MM.1S (cell line): ENCODE results near the gene ATE1.

ENCODE experiments used
- DNase-seq: peaks from one replicate; pipeline ENCODE4 v3.0.0-alpha.2; 2015
- H2AFZ ChIP-seq: fragments of 300-600 bp; sonication (generic); 2 replicates; pipeline ENCODE4 v1.6.0; 2016; ENCODE audit warnings: antibody characterized with exemption, low read length
- H3F3A ChIP-seq: fragments of 300-600 bp; sonication (generic); 2 replicates; pipeline ENCODE4 v1.6.1; 2016; ENCODE audit warnings: mild to moderate bottlenecking, antibody characterized with exemption, low read length, moderate library complexity, mixed read lengths; ENCODE audit not compliant: insufficient read depth
- H3K27ac ChIP-seq: fragments of 300-600 bp; sonication (generic); 2 replicates; pipeline ENCODE4 v1.5.1; 2016; ENCODE audit warnings: mild to moderate bottlenecking, low read length
- H3K27me3 ChIP-seq: fragments of 300-600 bp; sonication (generic); replicated peaks from 2 replicates; pipeline ENCODE4 v1.6.0; 2016; ENCODE audit warnings: low read length; ENCODE audit not compliant: insufficient read depth
- H3K36me3 ChIP-seq: fragments of 300-600 bp; sonication (generic); replicated peaks from 2 replicates; pipeline ENCODE4 v1.6.1; 2016; ENCODE audit warnings: mild to moderate bottlenecking, low read length, mixed read lengths; ENCODE audit not compliant: insufficient read depth
- H3K4me1 ChIP-seq: fragments of 300-600 bp; sonication (generic); 2 replicates; pipeline ENCODE4 v1.6.1; 2016; ENCODE audit warnings: low read length, mixed read lengths
- H3K4me2 ChIP-seq: fragments of 300-600 bp; sonication (generic); 2 replicates; pipeline ENCODE4 v1.6.0; 2016; ENCODE audit warnings: low read depth, low read length
- H3K4me3 ChIP-seq: fragments of 300-600 bp; sonication (generic); 2 replicates; pipeline ENCODE4 v1.5.1; 2016; ENCODE audit warnings: low read length, mixed read lengths
- H3K79me2 ChIP-seq: fragments of 300-600 bp; sonication (generic); 2 replicates; pipeline ENCODE4 v1.6.1; 2016; ENCODE audit warnings: mixed run types, low read length, mixed read lengths
- H3K9ac ChIP-seq: fragments of 300-600 bp; sonication (generic); 2 replicates; pipeline ENCODE4 v1.6.1; 2016; ENCODE audit warnings: low read length, mixed read lengths
- H3K9me2 ChIP-seq: fragments of 300-600 bp; sonication (generic); replicated peaks from 2 replicates; pipeline ENCODE4 v1.6.1; 2016; ENCODE audit warnings: mild to moderate bottlenecking, low read length, mixed read lengths; ENCODE audit not compliant: insufficient read depth
- H3K9me3 ChIP-seq: fragments of 300-600 bp; sonication (generic); replicated peaks from 2 replicates; pipeline ENCODE4 v1.6.1; 2016; ENCODE audit warnings: mild to moderate bottlenecking, low read length, mixed read lengths; ENCODE audit not compliant: insufficient read depth
- H4K20me1 ChIP-seq: fragments of 300-600 bp; sonication (generic); 2 replicates; pipeline ENCODE4 v1.6.1; 2016; ENCODE audit warnings: mild to moderate bottlenecking, low read length, moderate library complexity, mixed read lengths; ENCODE audit not compliant: insufficient read depth
- EZH2 ChIP-seq: fragments of 300-600 bp; sonication (generic); optimal IDR thresholded peaks from 2 replicates; pipeline ENCODE3; 2017; ENCODE audit warnings: low read depth, mild to moderate bottlenecking, antibody characterized with exemption, low read length, mixed read lengths
- EZH2phosphoT487 ChIP-seq: fragments of 300-600 bp; sonication (generic); IDR thresholded peaks from 2 replicates; pipeline ENCODE4 v1.6.1; 2018; ENCODE audit warnings: antibody characterized with exemption, low read length
- TF ChIP-seq, protein P1 (sequence below): fragments of 300-600 bp; sonication (generic); IDR thresholded peaks from 2 replicates; pipeline ENCODE4 v1.5.1; 2016; ENCODE audit warnings: antibody characterized with exemption, low read length, mixed read lengths

ATE1 gene

DNA sequence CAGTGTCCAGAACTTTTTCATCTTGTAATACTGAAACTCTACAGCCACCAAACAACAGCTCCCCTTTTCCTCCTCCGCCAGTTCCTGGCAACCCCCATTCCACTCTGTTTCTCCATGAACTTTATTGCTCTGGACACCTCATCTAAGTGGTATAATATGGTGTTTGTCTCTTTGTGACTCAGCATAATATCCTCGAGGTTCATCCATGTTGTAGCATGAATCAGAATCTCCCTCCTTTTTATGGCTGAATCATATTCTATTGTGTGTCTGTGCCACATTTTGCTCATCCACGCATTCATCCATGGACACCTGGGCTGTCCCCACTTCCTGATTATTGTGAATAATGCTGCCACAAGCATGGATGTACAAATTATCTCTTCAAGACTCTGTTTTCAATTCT lies 205.2 kb downstream of the ATE1 start:
- Histone ChIP-seq H3K9me3 (no peaks in the 10 kb centered on the region), H3K4me2 (no peak overlapping the region), H3K27ac (no peak overlapping the region), H3K4me1 (no peaks in the 10 kb centered on the region), H3K9me2 (no peaks in the 10 kb centered on the region), H3K79me2 (no peaks in the 10 kb centered on the region), H3K4me3 (no peak overlapping the region), H3K9ac (no peak overlapping the region), H4K20me1 (no peaks in the 10 kb centered on the region), H3K36me3 (no peaks in the 10 kb centered on the region), H3F3A (no peaks in the 10 kb centered on the region), H2AFZ (no peak overlapping the region), H3K27me3 (no peaks in the 10 kb centered on the region)
- DNase-seq = no peak
- TF ChIP-seq EZH2phosphoT487 (no peak), EZH2 (no peak)
- TF ChIP-seq, protein P1, sequence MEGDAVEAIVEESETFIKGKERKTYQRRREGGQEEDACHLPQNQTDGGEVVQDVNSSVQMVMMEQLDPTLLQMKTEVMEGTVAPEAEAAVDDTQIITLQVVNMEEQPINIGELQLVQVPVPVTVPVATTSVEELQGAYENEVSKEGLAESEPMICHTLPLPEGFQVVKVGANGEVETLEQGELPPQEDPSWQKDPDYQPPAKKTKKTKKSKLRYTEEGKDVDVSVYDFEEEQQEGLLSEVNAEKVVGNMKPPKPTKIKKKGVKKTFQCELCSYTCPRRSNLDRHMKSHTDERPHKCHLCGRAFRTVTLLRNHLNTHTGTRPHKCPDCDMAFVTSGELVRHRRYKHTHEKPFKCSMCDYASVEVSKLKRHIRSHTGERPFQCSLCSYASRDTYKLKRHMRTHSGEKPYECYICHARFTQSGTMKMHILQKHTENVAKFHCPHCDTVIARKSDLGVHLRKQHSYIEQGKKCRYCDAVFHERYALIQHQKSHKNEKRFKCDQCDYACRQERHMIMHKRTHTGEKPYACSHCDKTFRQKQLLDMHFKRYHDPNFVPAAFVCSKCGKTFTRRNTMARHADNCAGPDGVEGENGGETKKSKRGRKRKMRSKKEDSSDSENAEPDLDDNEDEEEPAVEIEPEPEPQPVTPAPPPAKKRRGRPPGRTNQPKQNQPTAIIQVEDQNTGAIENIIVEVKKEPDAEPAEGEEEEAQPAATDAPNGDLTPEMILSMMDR = no peak

DNA sequence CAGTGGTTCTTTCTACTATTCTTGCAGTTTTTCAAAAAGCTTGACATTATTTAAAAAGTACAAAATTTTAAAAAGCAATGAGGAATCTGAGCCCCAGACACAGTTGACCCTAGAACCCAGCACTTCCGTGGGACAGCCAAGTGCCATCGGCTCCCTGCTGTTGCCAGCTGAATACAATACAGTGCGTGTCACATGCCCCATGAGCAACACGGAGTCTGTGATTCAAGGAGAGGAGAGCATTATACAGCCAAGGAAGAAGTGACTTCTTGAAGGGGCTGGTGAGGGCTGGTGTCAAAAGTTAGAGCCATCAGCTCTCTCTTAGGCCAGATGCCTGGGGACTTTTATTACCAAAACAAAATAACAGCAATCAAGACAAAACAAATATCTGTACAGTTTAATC lies 206.6 kb downstream of the ATE1 start:
- Histone ChIP-seq H3K36me3 (no peaks in the 10 kb centered on the region), H3K9me2 (no peaks in the 10 kb centered on the region), H3K79me2 (no peaks in the 10 kb centered on the region), H4K20me1 (no peaks in the 10 kb centered on the region), H3K4me3 (no peak overlapping the region), H3K27ac (no peak overlapping the region), H3K4me2 (no peak overlapping the region), H3K9me3 (no peaks in the 10 kb centered on the region), H3K4me1 (no peaks in the 10 kb centered on the region), H3K27me3 (no peaks in the 10 kb centered on the region), H3F3A (no peaks in the 10 kb centered on the region), H2AFZ (no peak overlapping the region), H3K9ac (no peak overlapping the region)
- TF ChIP-seq EZH2 = no peak
- no peak for TF ChIP-seq EZH2phosphoT487
- TF ChIP-seq, protein P1 = no peak
- no peak for DNase-seq

DNA sequence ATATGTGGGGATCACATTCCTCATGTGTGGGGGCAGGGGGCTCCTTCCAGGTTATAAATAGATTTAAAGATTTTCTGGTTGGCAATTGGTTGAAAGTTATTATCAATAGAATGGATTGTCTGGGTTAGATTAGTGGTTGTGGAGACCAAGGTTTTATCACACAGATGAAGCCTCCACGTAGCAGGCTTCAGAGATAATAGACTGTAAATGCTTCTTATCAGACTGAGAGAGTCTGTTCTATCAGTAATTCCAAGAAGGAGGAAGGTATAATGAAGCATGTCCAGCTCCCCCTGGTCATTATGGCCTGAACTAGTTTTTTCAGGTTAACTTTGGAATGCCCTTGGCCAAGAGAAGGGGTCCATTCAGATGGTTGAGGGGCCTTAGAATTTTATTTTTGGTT lies 211.9 kb downstream of the ATE1 start:
- TF ChIP-seq EZH2phosphoT487 = no peak
- TF ChIP-seq EZH2 = no peak
- TF ChIP-seq, protein P1 = no peak
- Histone ChIP-seq H3K36me3 (no peaks in the 10 kb centered on the region), H3F3A (no peaks in the 10 kb centered on the region), H3K27ac (no peak overlapping the region), H2AFZ (no peak overlapping the region), H3K4me2 (no peak overlapping the region), H3K4me1 (no peaks in the 10 kb centered on the region), H3K9me2 (no peaks in the 10 kb centered on the region), H4K20me1 (no peaks in the 10 kb centered on the region), H3K79me2 (no peaks in the 10 kb centered on the region), H3K27me3 (no peaks in the 10 kb centered on the region), H3K4me3 (no peak overlapping the region), H3K9me3 (no peaks in the 10 kb centered on the region), H3K9ac (no peak overlapping the region)
- no peak for DNase-seq

DNA sequence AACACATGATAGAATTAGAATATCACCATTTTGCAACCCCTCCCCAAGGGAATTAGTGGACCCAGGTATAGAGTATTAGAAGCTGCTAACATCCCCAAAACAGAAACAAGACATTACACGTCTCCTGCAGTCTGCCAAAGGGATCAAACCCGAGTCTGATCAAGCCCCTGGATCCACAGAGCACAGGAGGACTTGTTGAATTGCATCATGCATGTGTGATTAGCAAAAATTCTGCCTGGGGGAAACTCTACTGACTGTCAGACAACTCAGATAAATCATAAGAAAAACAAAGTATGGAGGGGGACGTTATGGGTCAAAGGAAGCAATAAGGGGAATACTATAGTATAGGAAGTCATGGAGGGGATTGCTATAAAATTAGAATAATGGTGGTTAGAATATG lies 212.8 kb downstream of the ATE1 start:
- Histone ChIP-seq H2AFZ (no peak overlapping the region), H3K9ac (no peak overlapping the region), H3K4me1 (no peaks in the 10 kb centered on the region), H3K9me3 (no peaks in the 10 kb centered on the region), H3K4me2 (no peak overlapping the region), H3K9me2 (no peaks in the 10 kb centered on the region), H3K4me3 (no peak overlapping the region), H3F3A (no peaks in the 10 kb centered on the region), H3K27me3 (no peaks in the 10 kb centered on the region), H3K36me3 (no peaks in the 10 kb centered on the region), H3K79me2 (no peaks in the 10 kb centered on the region), H4K20me1 (no peaks in the 10 kb centered on the region), H3K27ac (no peak overlapping the region)
- no peak for DNase-seq
- TF ChIP-seq EZH2 = no peak
- TF ChIP-seq EZH2phosphoT487 = no peak
- TF ChIP-seq, protein P1 = no peak
